HG03159 (cell line): ENCODE results near the gene LMOD1.

Experiments
- ATAC-seq: cut with Tn5 transposase; IDR thresholded peaks from one replicate; pipeline ENCODE4 v1.9.1; 2021; ENCODE audit warnings: mild to moderate bottlenecking, moderate library complexity; ENCODE audit not compliant: unreplicated experiment

Gene LMOD1

GRCh38 chr1:201895120-201895665 is 51.2 kb downstream of the LMOD1 start:
- ATAC-seq, result no peak

GRCh38 chr1:201894343-201895119 is 51.8 kb downstream of the LMOD1 start:
- ATAC-seq, result no peak

- no peak for ATAC-seq
Measured at GRCh38 chr1:201893431-201893830, 52.9 kb downstream of the LMOD1 start.

- no peak for ATAC-seq
Measured at GRCh38 chr1:201892211-201892610, 54.1 kb downstream of the LMOD1 start.

- no peak for ATAC-seq
Measured at GRCh38 chr1:201891451-201892045, 54.8 kb downstream of the LMOD1 start.

- no peak for ATAC-seq
Measured at GRCh38 chr1:201890806-201891450, 55.4 kb downstream of the LMOD1 start.

- no peak for ATAC-seq
Measured at GRCh38 chr1:201890223-201890622, 56.1 kb downstream of the LMOD1 start.

GRCh38 chr1:201889090-201889968 is 57.0 kb downstream of the LMOD1 start:
- ATAC-seq, result no peak

GRCh38 chr1:201888282-201889089 is 57.9 kb downstream of the LMOD1 start, which contains the start of gene SHISA4:
TSS of gene SHISA4 (plus strand) at chr1:201888898. CDS start at chr1:201888995, 97 bp downstream.
- ATAC-seq, result no peak

GRCh38 chr1:201887116-201887866 is 59.1 kb downstream of the LMOD1 start:
- ATAC-seq, result no peak

- ATAC-seq, result no peak
Measured at GRCh38 chr1:201886103-201886885, 60.1 kb downstream of the LMOD1 start.

- ATAC-seq, result no peak
Measured at GRCh38 chr1:201885531-201886075, 60.7 kb downstream of the LMOD1 start.

- no peak for ATAC-seq
Measured at GRCh38 chr1:201884425-201884824, 61.9 kb downstream of the LMOD1 start.

GRCh38 chr1:201883786-201884185 is 62.6 kb downstream of the LMOD1 start:
- no peak for ATAC-seq

- no peak for ATAC-seq
Measured at GRCh38 chr1:201883266-201883665, 63.1 kb downstream of the LMOD1 start.

- no peak for ATAC-seq
Measured at GRCh38 chr1:201882665-201883132, 63.6 kb downstream of the LMOD1 start.

GRCh38 chr1:201881617-201882016 is 64.7 kb downstream of the LMOD1 start:
- no peak for ATAC-seq
